Measurements from ENCODE around the gene COX7A2L.

DNA sequence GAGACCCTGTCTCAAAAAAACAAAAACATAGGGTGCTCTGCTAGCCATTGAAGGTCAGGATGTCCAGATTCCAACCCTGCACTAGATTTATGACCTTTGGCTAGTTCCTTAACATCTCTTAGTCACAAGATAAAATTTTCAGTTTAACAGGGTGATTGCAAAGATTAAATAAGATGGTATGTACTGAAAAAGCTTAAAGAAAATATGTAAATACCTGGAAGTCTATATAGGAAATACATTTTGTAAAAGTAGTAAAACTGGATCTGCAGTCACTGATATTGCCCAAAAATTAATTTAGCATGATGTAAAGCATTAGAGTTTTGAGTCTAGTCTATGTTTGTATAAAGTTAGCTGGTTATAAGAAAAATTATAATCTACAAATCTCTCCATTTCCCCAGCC, 5.4 kb upstream of the COX7A2L start:
- TF ChIP-seq, protein P1, sequence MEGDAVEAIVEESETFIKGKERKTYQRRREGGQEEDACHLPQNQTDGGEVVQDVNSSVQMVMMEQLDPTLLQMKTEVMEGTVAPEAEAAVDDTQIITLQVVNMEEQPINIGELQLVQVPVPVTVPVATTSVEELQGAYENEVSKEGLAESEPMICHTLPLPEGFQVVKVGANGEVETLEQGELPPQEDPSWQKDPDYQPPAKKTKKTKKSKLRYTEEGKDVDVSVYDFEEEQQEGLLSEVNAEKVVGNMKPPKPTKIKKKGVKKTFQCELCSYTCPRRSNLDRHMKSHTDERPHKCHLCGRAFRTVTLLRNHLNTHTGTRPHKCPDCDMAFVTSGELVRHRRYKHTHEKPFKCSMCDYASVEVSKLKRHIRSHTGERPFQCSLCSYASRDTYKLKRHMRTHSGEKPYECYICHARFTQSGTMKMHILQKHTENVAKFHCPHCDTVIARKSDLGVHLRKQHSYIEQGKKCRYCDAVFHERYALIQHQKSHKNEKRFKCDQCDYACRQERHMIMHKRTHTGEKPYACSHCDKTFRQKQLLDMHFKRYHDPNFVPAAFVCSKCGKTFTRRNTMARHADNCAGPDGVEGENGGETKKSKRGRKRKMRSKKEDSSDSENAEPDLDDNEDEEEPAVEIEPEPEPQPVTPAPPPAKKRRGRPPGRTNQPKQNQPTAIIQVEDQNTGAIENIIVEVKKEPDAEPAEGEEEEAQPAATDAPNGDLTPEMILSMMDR (IDR thresholded peaks at IDR 0.05) = no peak
- no peak for TF ChIP-seq POLR2AphosphoS5 (IDR thresholded peaks at IDR 0.05)
- TF ChIP-seq POLR2A (IDR thresholded peaks at IDR 0.05) = no peak
